IPS-15b (cell line): ENCODE data around the gene ERH.

Source experiments
- H3K27me3 ChIP-seq: one replicate; pipeline ENCODE4 v1.6.1; 2013; ENCODE audit warnings: low read length; ENCODE audit not compliant: control insufficient read depth, insufficient read depth
- H3K36me3 ChIP-seq: one replicate; pipeline ENCODE4 v1.6.1; 2013; ENCODE audit warnings: low read length; ENCODE audit not compliant: control insufficient read depth, insufficient read depth
- H3K4me1 ChIP-seq: one replicate; pipeline ENCODE4 v1.6.1; 2013; ENCODE audit warnings: mild to moderate bottlenecking, low read length; ENCODE audit not compliant: control insufficient read depth, insufficient read depth
- H3K4me3 ChIP-seq: one replicate; pipeline ENCODE4 v1.5.1; 2013; ENCODE audit warnings: low read depth, low read length
- H3K9ac ChIP-seq: one replicate; pipeline ENCODE4 v1.6.1; 2013; ENCODE audit warnings: low read depth, mild to moderate bottlenecking, low read length
- H3K9me3 ChIP-seq: one replicate; pipeline ENCODE4 v1.6.1; 2013; ENCODE audit warnings: mild to moderate bottlenecking, low read length; ENCODE audit not compliant: control insufficient read depth, insufficient read depth

ERH gene

DNA sequence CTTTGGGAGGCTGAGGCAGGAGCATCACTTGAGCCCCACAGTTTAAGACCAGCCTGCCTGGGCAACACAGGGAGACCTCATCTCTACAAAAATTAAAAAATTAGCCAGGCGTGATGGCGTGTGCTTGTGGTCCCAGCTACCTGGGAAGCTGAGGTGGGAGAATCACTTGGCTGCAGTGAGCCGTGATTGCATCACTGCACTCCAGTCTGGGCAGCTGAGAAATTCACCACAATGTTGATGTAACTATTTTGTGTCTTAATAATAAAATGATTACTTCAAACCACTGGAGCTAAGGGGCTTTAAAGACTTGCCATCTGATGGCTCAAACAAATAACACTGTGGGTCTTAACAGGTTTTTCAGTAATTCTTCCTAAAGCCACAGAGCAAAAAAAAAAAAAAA lies 10.8 kb downstream of the ERH start:
- no peaks in the 10 kb centered on the region for H3K27me3 ChIP-seq
- H3K4me1 ChIP-seq = peaks cover 5% of the 10 kb centered on the region
- H3K36me3 ChIP-seq = peaks cover 9% of the 10 kb centered on the region
- no peak overlapping the region for H3K9ac ChIP-seq
- H3K4me3 ChIP-seq = no peak overlapping the region
- H3K9me3 ChIP-seq = no peaks in the 10 kb centered on the region

DNA sequence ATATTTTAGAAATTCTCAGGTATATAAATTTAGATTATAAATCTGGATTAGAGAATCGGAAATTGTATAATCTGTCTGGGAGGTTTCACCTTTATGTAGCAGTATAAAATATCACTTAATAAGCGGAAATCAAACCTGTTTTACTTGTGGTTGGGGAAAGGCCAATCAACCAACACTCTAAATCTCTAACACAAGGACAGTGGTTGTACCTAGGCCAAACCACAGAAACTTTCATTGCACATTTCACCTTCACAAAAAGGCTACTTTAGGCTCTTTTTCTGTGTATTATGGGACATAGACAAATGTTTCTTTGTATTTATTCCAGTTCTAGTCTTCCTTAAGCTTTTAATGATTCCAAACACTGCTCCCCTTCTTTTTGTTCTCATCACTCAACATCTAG lies 19.8 kb downstream of the ERH start:
- Histone ChIP-seq H3K27me3 (no peaks in the 10 kb centered on the region), H3K4me3 (no peak overlapping the region), H3K36me3 (peaks cover 4% of the 10 kb centered on the region), H3K4me1 (no peaks in the 10 kb centered on the region), H3K9me3 (no peaks in the 10 kb centered on the region), H3K9ac (no peak overlapping the region)

DNA sequence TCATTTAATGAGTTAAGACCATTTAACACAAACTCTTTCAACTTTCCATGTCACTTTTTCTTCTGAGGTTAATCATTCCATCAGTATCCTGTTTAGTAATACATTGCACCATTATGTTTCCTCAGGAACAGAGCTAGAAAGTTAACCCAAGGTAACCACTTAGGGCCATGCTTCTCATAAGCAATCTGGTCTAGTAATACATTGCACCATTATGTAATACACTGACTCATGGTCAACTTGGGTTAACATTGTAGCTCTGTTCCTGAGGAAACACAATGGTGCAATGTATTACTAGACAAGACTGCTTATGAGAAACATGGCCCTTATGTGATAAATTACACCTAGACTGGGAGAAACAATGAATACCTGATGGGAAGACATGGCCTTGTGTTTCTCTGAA lies 21.7 kb downstream of the ERH start:
- no peaks in the 10 kb centered on the region for H3K9me3 ChIP-seq
- no peaks in the 10 kb centered on the region for H3K4me1 ChIP-seq
- no peak overlapping the region for H3K9ac ChIP-seq
- no peaks in the 10 kb centered on the region for H3K27me3 ChIP-seq
- peaks cover 4% of the 10 kb centered on the region for H3K36me3 ChIP-seq
- H3K4me3 ChIP-seq = no peak overlapping the region

DNA sequence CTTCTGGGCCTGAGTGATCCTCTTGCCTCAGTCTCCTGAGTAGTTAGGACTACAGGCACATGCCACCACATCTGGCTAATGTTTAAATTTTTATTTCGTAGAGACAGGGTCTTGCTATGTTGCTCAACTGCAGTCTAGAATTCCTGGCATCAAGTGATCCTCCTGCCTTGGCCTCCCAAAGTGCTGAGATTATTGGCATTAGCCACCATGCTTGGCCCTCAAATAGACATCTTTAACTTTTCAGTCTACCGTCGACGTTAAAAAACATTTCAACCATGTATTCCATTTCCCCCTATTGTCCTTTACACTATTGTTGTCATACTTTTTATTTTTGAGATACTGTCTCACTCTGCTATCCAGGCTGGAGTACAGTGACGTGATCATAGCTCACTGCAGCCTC lies 22.4 kb downstream of the ERH start:
- H3K9me3 ChIP-seq = no peaks in the 10 kb centered on the region
- no peaks in the 10 kb centered on the region for H3K27me3 ChIP-seq
- H3K4me3 ChIP-seq = no peak overlapping the region
- H3K4me1 ChIP-seq = no peaks in the 10 kb centered on the region
- peaks cover 4% of the 10 kb centered on the region for H3K36me3 ChIP-seq
- H3K9ac ChIP-seq = no peak overlapping the region

DNA sequence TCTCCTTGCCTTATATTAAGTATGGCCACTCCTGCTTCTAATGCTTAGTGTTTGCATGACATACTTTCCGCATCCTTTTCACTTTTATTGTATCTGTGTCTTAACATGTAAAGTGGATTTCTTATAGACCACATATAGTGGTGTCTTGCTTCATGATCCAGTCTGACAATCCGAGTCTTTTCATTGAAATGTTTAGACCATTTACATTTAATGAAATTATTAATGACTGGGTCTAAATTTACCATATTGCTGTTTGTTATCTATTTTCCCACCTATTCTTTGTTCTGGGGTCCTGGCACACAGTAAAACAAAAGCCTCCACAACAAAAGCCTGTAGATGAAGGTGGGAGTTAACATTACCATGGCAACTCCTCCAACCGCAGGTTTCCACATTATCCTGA lies 22.9 kb downstream of the ERH start:
- Histone ChIP-seq H3K36me3 (peaks cover 4% of the 10 kb centered on the region), H3K9me3 (no peaks in the 10 kb centered on the region), H3K9ac (no peak overlapping the region), H3K27me3 (no peaks in the 10 kb centered on the region), H3K4me3 (no peak overlapping the region), H3K4me1 (no peaks in the 10 kb centered on the region)

DNA sequence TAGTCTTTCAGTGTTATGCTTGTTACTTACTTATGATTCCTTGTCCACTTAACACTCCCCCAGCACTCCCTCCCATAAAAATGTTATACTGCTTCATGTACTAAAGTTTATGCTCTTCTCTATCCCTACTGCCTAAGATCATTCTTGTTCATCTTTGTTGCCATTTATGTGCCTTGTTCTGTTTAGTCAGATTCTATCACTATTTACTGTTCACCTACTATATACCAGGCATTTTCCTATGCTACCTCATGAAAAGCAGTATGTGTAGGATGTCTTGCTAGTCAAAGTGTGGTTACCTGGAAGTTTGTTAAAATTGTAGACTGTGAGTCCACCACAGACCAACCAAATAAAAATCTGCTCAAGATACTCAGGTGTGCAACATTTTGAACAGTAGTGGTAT lies 23.9 kb downstream of the ERH start:
- Histone ChIP-seq H3K9me3 (no peaks in the 10 kb centered on the region), H3K9ac (no peak overlapping the region), H3K4me3 (no peak overlapping the region), H3K36me3 (peaks cover 4% of the 10 kb centered on the region), H3K27me3 (no peaks in the 10 kb centered on the region), H3K4me1 (no peaks in the 10 kb centered on the region)

DNA sequence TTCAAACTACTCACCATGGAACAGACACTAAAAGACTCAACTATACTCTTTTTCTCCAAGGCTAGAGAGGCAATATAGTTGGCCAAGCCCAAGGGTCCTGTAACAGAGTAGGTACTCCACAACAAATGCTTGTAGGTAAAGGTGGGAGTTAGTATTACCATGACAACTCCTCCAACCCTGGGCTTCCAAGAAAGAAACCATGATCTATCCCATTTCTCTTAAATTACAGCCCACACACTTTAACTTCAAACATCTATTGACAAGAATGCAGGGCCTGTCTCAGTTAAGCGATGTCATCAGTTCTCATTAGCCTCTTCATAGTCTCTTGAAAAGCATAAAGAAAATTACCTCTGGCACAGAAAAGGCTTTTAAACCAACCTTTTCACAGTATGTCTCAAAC lies 25.0 kb downstream of the ERH start:
- H3K36me3 ChIP-seq = peaks cover 4% of the 10 kb centered on the region
- H3K4me3 ChIP-seq = no peak overlapping the region

DNA sequence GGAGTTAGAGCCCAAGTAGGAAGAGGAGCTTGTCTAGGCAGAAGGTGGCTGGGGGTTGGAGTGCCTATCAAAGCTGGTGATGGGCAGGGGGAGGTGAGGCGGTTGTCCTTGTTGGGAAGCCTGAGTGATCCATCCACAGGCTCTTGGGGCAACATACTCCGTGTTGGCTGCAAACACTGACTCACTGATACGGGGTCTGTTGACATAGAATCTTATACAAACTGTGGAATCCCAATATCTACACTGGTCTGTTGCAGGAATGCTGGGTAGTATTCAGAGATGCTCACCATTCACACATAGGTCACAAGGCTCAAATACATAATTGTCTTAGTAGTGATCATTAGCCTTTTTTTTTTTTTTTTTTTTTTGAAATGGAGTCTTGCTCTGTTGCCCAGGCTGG lies 26.0 kb downstream of the ERH start:
- no peaks in the 10 kb centered on the region for H3K9me3 ChIP-seq
- no peak overlapping the region for H3K9ac ChIP-seq
- H3K27me3 ChIP-seq = no peaks in the 10 kb centered on the region
- no peak overlapping the region for H3K4me3 ChIP-seq
- no peaks in the 10 kb centered on the region for H3K4me1 ChIP-seq
- H3K36me3 ChIP-seq = peaks cover 4% of the 10 kb centered on the region

More for the DNA sequence above, 25.0 kb downstream of the ERH start:
- no peaks in the 10 kb centered on the region for H3K27me3 ChIP-seq
- H3K4me1 ChIP-seq = no peaks in the 10 kb centered on the region
- no peak overlapping the region for H3K9ac ChIP-seq
- no peaks in the 10 kb centered on the region for H3K9me3 ChIP-seq

DNA sequence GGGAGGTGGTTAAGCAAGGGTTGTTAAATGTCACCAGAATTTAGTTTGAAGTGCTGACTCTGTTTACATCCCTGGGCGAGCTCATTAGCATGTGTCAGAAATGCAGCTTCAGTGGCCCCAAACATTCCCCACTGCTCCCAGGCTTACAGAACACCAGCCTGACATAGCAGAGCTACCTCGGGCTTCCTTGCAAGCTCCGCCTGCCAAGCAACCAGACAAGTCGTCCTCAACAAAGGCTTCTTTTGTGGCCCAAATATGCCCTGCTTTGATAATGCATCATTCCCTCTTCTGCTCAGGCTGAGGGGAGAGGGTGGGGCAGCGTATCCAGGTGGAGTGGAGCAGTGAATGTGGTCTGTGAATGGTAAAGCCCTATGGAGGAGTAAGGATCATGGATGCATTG lies 28.0 kb downstream of the ERH start:
- H3K9me3 ChIP-seq = no peaks in the 10 kb centered on the region
- no peaks in the 10 kb centered on the region for H3K36me3 ChIP-seq
- H3K4me1 ChIP-seq = no peaks in the 10 kb centered on the region
- no peak overlapping the region for H3K9ac ChIP-seq
- no peaks in the 10 kb centered on the region for H3K27me3 ChIP-seq
- no peak overlapping the region for H3K4me3 ChIP-seq

DNA sequence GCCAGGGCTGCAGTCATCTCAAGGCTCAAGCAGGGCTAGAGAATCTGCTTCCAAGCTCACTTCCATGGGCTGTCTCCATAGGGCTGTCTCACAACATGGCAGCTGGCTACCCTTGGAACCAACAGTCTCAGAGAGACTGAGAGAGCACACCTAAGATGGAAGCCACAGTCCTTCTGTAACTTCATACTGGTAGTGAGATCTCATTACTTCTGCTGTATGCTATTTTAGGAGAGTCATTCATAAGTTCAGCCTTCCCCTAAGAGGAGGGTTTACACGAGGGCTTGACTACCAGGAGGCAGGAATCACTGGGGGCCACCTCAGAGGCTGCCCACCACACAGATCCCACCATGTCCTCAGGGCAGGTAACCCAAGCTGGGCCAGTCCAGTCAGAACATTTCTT lies 29.7 kb downstream of the ERH start:
- no peaks in the 10 kb centered on the region for H3K9me3 ChIP-seq
- H3K4me1 ChIP-seq = no peaks in the 10 kb centered on the region
- no peaks in the 10 kb centered on the region for H3K27me3 ChIP-seq
- no peak overlapping the region for H3K4me3 ChIP-seq
- H3K9ac ChIP-seq = no peak overlapping the region
- H3K36me3 ChIP-seq = no peaks in the 10 kb centered on the region

DNA sequence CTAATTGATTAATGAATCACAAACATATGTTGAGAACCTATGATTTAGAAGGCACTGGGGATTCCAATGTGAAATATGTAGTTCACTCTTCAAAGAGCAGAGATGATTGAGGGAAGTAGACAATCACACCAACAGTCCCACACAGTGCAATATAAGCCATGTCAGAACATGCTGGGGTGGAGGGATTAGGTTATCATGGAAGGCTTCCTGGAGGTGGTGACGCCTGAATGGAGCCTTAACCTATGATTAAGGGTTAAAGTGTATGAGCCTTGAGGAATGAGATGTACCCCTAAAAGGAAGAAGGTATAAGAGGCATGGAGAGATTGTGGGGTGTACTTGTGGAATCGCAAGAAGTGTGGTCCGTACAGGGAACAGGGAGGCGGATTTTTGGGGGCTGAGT lies 31.3 kb downstream of the ERH start:
- Histone ChIP-seq H3K4me3 (no peak overlapping the region), H3K27me3 (no peaks in the 10 kb centered on the region), H3K36me3 (no peaks in the 10 kb centered on the region), H3K9me3 (no peaks in the 10 kb centered on the region), H3K4me1 (no peaks in the 10 kb centered on the region), H3K9ac (no peak overlapping the region)

DNA sequence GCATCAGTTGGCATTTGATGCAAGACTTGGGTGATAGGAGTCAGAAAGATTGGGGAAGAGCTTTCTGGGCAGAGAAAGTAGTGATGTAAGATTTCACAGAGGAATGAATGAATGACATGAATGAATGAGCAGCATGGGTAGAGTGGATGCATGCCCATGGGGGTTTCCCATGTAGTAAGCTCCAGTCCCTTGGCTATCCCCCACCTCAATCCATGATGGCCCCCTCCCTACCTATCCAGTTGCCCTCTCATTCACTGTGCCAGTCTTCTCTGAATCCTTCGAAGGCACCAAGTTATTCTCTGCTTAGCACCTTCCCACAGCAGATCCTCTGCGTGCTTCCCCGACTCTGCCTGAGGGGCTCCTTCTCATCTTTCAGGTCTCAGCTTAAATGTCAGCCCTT lies 32.0 kb downstream of the ERH start:
- Histone ChIP-seq H3K4me1 (no peaks in the 10 kb centered on the region), H3K9me3 (no peaks in the 10 kb centered on the region), H3K36me3 (no peaks in the 10 kb centered on the region), H3K4me3 (no peak overlapping the region), H3K9ac (no peak overlapping the region), H3K27me3 (no peaks in the 10 kb centered on the region)

DNA sequence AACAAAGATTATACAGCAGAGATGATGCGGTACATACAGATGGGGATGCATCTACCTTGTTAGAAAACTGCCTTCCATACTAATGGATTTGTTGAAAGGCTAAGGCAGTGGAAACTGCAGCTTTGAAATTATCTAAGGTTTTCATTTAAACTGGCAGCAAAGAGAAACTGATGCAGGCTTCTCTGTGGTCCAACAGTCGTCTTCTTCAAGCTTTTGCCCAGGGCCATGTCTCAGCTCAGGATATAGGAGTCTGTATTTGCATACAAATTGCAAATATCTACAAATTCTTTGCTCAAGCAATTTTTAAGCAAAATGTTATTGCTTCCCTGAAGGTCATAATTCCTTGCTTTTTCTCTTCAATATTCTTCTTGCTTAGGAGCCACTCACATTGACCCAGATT lies 33.7 kb downstream of the ERH start:
- H3K4me3 ChIP-seq = no peak overlapping the region
- H3K36me3 ChIP-seq = no peaks in the 10 kb centered on the region
- no peak overlapping the region for H3K9ac ChIP-seq
- no peaks in the 10 kb centered on the region for H3K27me3 ChIP-seq
- H3K4me1 ChIP-seq = no peaks in the 10 kb centered on the region
- H3K9me3 ChIP-seq = no peaks in the 10 kb centered on the region
